ENCODE measurements around the gene PTPRF.

DNA sequence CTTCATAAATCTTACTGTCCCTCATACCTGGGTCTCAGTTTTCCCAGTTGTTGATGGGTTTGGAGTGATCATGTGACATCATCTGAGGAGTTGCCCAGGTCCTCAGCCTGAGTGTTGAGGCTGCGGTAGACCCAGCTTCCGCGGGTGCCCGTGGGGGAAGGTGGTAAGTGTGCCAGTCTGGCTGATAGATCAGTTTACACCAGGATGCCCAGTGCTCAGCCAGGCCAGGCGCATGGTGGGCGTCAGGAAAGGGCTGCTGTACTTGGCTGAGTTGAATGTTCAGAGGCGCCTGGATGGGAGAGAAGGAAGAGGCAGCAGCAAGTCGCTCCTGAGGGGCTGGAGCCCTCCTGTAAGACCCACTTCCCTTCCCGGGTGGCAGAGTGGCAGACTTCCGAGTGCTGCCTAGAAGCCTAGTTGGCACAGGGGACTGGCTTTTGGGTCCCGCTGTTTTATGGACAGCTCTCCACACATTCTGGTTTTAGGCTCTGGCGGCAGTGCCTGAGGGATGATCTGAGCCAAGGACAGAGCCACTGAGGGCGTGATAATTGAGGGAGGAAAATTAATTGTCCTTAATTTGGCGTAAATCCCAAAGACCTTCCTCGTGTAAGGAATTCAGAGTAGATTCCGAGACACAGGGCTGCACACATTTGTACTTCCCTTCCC lies 35.8 kb downstream of the PTPRF start:
- no peak for TF ChIP-seq POLR2A (IDR thresholded peaks at IDR 0.05; ENCODE audit: low read depth, low read length)
- no peak for TF ChIP-seq TAF1 (IDR thresholded peaks at IDR 0.05; ENCODE audit: borderline replicate concordance, low read depth, low read length)
